ENCODE measurements around the gene LENEP.

DNA sequence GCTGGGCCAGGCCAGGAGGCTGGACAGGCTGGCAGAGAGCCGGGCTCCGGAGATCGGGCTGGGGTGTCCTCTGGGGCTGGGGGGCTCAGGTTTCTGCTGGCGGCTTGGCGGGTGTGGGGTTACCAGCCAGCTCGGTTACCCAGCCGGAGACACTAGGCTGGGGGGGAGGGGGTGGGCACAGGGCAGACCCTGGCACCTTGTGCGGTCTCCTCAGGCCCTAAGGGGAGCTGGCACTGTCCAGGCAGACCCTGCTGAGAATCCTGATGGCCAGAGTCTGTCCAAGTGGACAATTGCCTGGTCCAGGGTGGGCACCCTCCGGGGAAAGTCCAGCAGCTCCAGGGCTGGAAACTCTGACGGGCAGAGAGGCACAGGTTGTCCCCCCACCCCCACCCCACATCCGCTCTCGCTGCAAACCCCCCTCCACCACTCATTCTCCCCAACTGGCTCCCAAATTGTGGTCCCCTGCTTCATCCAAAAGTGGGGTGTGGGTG is 15.9 kb downstream of the LENEP start:
- TF ChIP-seq, protein P1, sequence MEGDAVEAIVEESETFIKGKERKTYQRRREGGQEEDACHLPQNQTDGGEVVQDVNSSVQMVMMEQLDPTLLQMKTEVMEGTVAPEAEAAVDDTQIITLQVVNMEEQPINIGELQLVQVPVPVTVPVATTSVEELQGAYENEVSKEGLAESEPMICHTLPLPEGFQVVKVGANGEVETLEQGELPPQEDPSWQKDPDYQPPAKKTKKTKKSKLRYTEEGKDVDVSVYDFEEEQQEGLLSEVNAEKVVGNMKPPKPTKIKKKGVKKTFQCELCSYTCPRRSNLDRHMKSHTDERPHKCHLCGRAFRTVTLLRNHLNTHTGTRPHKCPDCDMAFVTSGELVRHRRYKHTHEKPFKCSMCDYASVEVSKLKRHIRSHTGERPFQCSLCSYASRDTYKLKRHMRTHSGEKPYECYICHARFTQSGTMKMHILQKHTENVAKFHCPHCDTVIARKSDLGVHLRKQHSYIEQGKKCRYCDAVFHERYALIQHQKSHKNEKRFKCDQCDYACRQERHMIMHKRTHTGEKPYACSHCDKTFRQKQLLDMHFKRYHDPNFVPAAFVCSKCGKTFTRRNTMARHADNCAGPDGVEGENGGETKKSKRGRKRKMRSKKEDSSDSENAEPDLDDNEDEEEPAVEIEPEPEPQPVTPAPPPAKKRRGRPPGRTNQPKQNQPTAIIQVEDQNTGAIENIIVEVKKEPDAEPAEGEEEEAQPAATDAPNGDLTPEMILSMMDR (conservative IDR thresholded peaks at IDR 0.05) = no peak
- no peak for TF ChIP-seq ZFX (IDR thresholded peaks at IDR 0.05)

Data from C4-2B (cell line).